MM.1S (cell line): Measurements from ENCODE around the gene BEAN1.

Experiments used
- DNase-seq: peaks from one replicate; pipeline ENCODE4 v3.0.0-alpha.2; 2015
- H2AFZ ChIP-seq: fragments of 300-600 bp; sonication (generic); 2 replicates; pipeline ENCODE4 v1.6.0; 2016; ENCODE audit warnings: antibody characterized with exemption, low read length
- H3F3A ChIP-seq: fragments of 300-600 bp; sonication (generic); 2 replicates; pipeline ENCODE4 v1.6.1; 2016; ENCODE audit warnings: mild to moderate bottlenecking, antibody characterized with exemption, low read length, moderate library complexity, mixed read lengths; ENCODE audit not compliant: insufficient read depth
- H3K27ac ChIP-seq: fragments of 300-600 bp; sonication (generic); 2 replicates; pipeline ENCODE4 v1.5.1; 2016; ENCODE audit warnings: mild to moderate bottlenecking, low read length
- H3K27me3 ChIP-seq: fragments of 300-600 bp; sonication (generic); replicated peaks from 2 replicates; pipeline ENCODE4 v1.6.0; 2016; ENCODE audit warnings: low read length; ENCODE audit not compliant: insufficient read depth
- H3K36me3 ChIP-seq: fragments of 300-600 bp; sonication (generic); replicated peaks from 2 replicates; pipeline ENCODE4 v1.6.1; 2016; ENCODE audit warnings: mild to moderate bottlenecking, low read length, mixed read lengths; ENCODE audit not compliant: insufficient read depth
- H3K4me1 ChIP-seq: fragments of 300-600 bp; sonication (generic); 2 replicates; pipeline ENCODE4 v1.6.1; 2016; ENCODE audit warnings: low read length, mixed read lengths
- H3K4me2 ChIP-seq: fragments of 300-600 bp; sonication (generic); 2 replicates; pipeline ENCODE4 v1.6.0; 2016; ENCODE audit warnings: low read depth, low read length
- H3K4me3 ChIP-seq: fragments of 300-600 bp; sonication (generic); 2 replicates; pipeline ENCODE4 v1.5.1; 2016; ENCODE audit warnings: low read length, mixed read lengths
- H3K79me2 ChIP-seq: fragments of 300-600 bp; sonication (generic); 2 replicates; pipeline ENCODE4 v1.6.1; 2016; ENCODE audit warnings: mixed run types, low read length, mixed read lengths
- H3K9ac ChIP-seq: fragments of 300-600 bp; sonication (generic); 2 replicates; pipeline ENCODE4 v1.6.1; 2016; ENCODE audit warnings: low read length, mixed read lengths
- H3K9me2 ChIP-seq: fragments of 300-600 bp; sonication (generic); replicated peaks from 2 replicates; pipeline ENCODE4 v1.6.1; 2016; ENCODE audit warnings: mild to moderate bottlenecking, low read length, mixed read lengths; ENCODE audit not compliant: insufficient read depth
- H3K9me3 ChIP-seq: fragments of 300-600 bp; sonication (generic); replicated peaks from 2 replicates; pipeline ENCODE4 v1.6.1; 2016; ENCODE audit warnings: mild to moderate bottlenecking, low read length, mixed read lengths; ENCODE audit not compliant: insufficient read depth
- H4K20me1 ChIP-seq: fragments of 300-600 bp; sonication (generic); 2 replicates; pipeline ENCODE4 v1.6.1; 2016; ENCODE audit warnings: mild to moderate bottlenecking, low read length, moderate library complexity, mixed read lengths; ENCODE audit not compliant: insufficient read depth
- EZH2 ChIP-seq: fragments of 300-600 bp; sonication (generic); optimal IDR thresholded peaks from 2 replicates; pipeline ENCODE3; 2017; ENCODE audit warnings: low read depth, mild to moderate bottlenecking, antibody characterized with exemption, low read length, mixed read lengths
- EZH2phosphoT487 ChIP-seq: fragments of 300-600 bp; sonication (generic); IDR thresholded peaks from 2 replicates; pipeline ENCODE4 v1.6.1; 2018; ENCODE audit warnings: antibody characterized with exemption, low read length
- TF ChIP-seq, protein P1 (sequence below): fragments of 300-600 bp; sonication (generic); IDR thresholded peaks from 2 replicates; pipeline ENCODE4 v1.5.1; 2016; ENCODE audit warnings: antibody characterized with exemption, low read length, mixed read lengths

The BEAN1 gene

DNA sequence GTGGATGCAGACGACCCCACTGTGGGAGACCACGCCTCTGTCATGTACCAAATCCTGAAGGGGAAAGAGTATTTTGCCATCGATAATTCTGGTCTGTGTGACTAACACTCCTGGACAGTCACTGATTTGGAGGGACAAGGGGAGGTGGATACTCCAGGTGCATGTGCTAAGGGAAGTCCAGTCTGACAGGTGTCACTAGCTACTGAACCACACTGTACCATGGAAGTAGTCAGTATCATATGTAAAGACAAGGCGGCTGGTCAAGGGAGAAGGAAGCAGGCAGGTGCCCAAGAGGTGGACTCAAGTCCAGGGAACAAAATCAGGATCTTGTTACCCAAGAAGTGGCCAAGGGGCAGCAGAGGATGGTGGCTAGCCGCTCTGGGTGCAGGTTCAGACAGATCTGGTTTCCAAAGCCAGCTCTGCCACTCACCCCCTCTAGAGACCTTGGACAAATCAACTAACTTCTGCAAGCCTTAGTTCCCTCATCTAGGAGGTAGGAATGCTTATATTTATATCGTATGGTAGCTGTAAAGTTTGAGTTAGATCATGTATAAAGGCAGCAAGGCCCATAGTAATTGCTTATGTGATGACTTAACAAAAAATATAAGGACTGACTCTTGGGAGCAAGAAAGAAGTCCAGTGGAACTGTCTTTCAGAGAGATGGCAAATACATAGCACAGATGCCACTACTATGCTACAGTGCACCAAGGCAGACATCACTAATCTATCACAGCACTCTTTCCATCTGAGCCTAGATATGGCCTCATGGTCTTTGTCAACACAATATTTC is 38.5 kb upstream of the BEAN1 start:
- H3K9ac ChIP-seq: no peak overlapping the region

GRCh38 chr16:66389256-66390176 is 37.6 kb upstream of the BEAN1 start:
- Histone ChIP-seq H3F3A (no peaks in the 10 kb centered on the region), H3K36me3 (no peaks in the 10 kb centered on the region), H3K9ac (no peak overlapping the region), H3K27ac (no peak overlapping the region), H3K4me1 (no peaks in the 10 kb centered on the region), H3K4me2 (no peak overlapping the region), H2AFZ (no peak overlapping the region), H3K79me2 (no peaks in the 10 kb centered on the region), H3K4me3 (no peak overlapping the region), H3K27me3 (no peaks in the 10 kb centered on the region), H4K20me1 (no peaks in the 10 kb centered on the region), H3K9me2 (no peaks in the 10 kb centered on the region), H3K9me3 (no peaks in the 10 kb centered on the region)
- no peak for DNase-seq
- TF ChIP-seq, protein P1, sequence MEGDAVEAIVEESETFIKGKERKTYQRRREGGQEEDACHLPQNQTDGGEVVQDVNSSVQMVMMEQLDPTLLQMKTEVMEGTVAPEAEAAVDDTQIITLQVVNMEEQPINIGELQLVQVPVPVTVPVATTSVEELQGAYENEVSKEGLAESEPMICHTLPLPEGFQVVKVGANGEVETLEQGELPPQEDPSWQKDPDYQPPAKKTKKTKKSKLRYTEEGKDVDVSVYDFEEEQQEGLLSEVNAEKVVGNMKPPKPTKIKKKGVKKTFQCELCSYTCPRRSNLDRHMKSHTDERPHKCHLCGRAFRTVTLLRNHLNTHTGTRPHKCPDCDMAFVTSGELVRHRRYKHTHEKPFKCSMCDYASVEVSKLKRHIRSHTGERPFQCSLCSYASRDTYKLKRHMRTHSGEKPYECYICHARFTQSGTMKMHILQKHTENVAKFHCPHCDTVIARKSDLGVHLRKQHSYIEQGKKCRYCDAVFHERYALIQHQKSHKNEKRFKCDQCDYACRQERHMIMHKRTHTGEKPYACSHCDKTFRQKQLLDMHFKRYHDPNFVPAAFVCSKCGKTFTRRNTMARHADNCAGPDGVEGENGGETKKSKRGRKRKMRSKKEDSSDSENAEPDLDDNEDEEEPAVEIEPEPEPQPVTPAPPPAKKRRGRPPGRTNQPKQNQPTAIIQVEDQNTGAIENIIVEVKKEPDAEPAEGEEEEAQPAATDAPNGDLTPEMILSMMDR: no peak
- TF ChIP-seq EZH2phosphoT487 (no peak), EZH2 (no peak)

More for the DNA sequence above, 38.5 kb upstream of the BEAN1 start:
- Histone ChIP-seq H3K27me3 (no peaks in the 10 kb centered on the region), H4K20me1 (no peaks in the 10 kb centered on the region), H3K79me2 (no peaks in the 10 kb centered on the region), H3K4me1 (no peaks in the 10 kb centered on the region), H3K27ac (no peak overlapping the region), H3K9me2 (no peaks in the 10 kb centered on the region), H3K4me3 (no peak overlapping the region), H3F3A (no peaks in the 10 kb centered on the region), H3K4me2 (no peak overlapping the region), H3K36me3 (no peaks in the 10 kb centered on the region), H3K9me3 (no peaks in the 10 kb centered on the region), H2AFZ (no peak overlapping the region)
- no peak for TF ChIP-seq EZH2
- TF ChIP-seq EZH2phosphoT487: no peak
- TF ChIP-seq, protein P1: no peak
- no peak for DNase-seq

DNA sequence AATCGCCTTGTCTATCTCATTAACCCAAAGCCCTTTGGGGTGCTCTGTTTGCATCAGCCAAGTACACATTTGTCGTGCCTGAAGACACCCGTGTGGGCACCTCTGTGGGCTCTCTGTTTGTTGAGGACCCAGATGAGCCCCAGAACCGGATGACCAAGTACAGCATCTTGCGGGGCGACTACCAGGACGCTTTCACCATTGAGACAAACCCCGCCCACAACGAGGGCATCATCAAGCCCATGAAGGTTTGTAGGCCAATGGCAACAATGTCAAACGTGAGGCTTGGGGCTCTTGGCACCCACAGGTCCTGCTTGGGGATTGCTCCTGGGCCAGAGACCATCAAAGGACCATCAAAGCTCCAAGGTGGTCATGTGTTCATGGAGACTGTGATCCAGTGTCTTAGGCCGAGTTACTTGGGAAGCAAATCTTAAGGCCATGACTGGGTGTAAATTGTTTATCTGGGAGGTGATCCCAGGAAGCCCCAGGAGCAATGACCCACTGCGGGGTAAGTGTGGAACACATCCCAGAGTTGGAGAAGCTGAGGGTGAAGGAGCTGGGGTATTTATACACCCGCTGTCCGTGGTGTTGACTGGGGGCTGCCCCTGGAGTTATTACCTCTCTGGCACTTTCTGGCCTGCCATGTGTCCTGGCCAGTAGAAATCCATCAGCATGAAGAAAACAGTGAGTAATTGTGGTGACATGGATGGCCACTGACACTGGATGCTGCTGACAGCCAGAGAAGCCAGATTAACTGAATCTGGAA is 36.6 kb upstream of the BEAN1 start:
- Histone ChIP-seq H2AFZ (no peak overlapping the region), H3K27ac (no peak overlapping the region), H3K9me3 (no peaks in the 10 kb centered on the region), H3K79me2 (no peaks in the 10 kb centered on the region), H3K4me3 (no peak overlapping the region), H3K4me1 (no peaks in the 10 kb centered on the region), H3K4me2 (no peak overlapping the region), H3K9ac (no peak overlapping the region), H4K20me1 (no peaks in the 10 kb centered on the region), H3K36me3 (no peaks in the 10 kb centered on the region), H3K27me3 (no peaks in the 10 kb centered on the region), H3K9me2 (no peaks in the 10 kb centered on the region), H3F3A (no peaks in the 10 kb centered on the region)
- DNase-seq: no peak
- TF ChIP-seq EZH2 (no peak), EZH2phosphoT487 (no peak)
- TF ChIP-seq, protein P1: no peak
